ENCODE measurements around the gene SBSN.

SBSN gene

DNA sequence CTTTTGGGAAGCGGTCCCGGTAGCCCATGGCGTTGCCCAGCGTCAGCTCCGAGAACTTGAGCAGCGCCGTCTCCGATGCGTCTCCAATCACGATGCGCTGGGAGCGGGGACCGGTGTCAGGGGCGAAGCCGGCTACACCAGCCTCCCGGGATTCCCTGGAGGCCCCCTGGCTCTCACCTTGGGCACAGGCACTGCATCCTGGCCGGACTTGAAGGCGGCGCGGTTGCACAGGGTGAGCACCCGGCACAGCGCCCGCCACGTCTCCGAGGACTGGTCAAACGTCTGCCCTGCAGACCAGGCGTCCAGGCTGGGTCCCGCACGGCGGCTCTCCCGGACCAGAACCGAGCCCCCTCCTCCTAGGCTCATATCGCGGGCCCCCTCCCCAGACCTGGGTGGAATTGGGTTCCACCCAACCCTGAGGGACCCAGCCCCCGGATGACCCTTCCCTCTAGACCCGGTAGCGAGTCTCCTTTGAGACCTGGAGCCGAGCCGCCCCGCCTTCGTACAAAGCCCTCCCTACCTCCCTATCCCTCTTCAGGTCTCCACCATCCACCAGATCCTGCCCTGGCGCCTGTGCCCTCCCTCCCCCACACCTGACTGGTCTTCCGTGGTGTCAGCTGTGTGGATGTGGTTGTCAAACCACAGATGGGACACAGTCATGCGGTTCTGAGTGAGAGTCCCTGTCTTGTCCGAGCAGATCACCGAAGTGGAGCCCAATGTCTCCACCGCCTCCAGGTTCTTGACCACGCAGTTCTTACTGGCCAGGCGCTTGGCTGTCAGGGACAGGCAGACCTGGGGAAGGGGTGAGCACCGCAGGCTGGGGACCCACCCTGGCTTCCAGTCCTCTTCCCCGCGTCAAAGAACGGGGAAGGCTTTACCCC is 30.5 kb upstream of the SBSN start:
- H3K27ac ChIP-seq, result no peak overlapping the region
- TF ChIP-seq, protein P1, sequence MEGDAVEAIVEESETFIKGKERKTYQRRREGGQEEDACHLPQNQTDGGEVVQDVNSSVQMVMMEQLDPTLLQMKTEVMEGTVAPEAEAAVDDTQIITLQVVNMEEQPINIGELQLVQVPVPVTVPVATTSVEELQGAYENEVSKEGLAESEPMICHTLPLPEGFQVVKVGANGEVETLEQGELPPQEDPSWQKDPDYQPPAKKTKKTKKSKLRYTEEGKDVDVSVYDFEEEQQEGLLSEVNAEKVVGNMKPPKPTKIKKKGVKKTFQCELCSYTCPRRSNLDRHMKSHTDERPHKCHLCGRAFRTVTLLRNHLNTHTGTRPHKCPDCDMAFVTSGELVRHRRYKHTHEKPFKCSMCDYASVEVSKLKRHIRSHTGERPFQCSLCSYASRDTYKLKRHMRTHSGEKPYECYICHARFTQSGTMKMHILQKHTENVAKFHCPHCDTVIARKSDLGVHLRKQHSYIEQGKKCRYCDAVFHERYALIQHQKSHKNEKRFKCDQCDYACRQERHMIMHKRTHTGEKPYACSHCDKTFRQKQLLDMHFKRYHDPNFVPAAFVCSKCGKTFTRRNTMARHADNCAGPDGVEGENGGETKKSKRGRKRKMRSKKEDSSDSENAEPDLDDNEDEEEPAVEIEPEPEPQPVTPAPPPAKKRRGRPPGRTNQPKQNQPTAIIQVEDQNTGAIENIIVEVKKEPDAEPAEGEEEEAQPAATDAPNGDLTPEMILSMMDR (conservative IDR thresholded peaks at IDR 0.05), result no peak

DNA sequence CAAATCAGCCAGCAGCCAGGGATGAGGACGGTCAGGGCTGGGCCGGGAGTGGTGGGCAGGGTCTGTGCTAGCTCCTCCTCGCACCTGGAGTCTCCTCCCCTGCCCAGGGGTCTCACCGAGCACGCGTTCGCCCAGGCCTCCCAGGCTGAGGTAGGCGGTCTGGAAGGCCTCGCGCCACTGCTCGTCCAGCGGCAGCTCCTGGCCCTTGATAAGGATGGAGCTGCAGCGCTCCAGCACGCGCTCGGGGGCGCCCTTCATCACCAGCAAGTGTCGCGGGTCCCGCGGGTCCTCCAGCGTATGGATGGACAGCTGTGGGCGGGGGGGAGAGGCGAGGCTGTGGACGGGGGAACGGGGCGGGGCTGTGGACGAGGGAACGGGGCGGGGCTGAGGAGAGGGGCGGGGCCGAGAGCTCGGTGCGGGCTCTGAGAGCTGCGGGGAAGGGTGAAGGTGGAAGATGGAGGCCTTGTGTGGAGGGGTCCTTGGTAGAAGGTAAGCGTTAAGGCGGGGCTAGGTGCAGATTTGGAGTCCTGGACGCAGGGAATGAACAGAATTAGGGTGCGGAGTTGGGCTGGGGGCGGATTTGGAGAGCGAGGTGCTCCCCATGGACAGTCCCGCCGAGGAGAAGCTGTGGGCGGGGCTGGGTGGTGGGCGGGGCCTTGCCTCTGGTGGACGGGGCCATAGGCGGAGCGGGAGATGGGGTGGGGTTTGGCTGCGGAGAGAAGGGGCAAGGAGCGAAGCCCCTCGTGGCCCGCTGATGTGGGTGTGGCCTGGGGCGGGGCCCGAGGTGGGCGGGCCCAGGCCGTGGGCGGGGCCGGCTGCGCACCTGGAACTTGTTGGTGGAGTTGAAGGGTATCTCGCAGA is 29.7 kb upstream of the SBSN start:
- H3K27ac ChIP-seq, result no peak overlapping the region
- TF ChIP-seq, protein P1 (conservative IDR thresholded peaks at IDR 0.05), result no peak

DNA sequence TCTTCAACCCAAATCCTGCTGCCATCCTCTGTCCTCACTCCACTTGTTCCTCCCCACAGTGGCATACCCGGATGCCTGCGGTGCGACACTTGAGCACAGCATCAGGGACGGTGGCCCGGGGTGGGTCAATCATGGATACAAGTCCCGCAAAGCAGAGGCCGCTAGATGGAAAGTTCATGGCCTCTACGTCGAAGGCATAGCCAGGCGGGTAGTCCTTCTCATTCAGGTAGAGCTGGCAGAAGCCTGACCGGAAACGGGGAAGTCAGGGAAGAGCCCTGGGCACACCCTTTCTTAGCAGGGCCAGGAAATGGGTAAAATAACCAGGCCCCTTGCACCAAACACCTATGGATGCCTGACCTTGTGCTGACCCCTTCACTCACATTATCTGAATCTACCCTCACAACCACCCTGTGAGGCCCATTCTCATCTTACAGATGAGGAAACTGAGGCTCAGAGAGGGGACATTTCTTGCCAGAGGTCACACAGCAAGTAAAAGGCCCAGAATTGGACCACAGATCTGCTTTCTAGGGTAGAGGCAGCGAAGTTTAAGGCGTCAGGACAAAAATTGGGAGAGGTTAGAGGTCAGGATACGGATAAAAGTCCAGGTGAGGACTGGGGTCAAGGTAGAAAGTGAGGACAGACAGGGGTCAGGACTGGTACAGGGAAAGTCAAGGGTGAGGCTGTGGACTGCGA is 28.9 kb upstream of the SBSN start:
- H3K27ac ChIP-seq, result no peak overlapping the region
- TF ChIP-seq, protein P1 (conservative IDR thresholded peaks at IDR 0.05), result no peak

DNA sequence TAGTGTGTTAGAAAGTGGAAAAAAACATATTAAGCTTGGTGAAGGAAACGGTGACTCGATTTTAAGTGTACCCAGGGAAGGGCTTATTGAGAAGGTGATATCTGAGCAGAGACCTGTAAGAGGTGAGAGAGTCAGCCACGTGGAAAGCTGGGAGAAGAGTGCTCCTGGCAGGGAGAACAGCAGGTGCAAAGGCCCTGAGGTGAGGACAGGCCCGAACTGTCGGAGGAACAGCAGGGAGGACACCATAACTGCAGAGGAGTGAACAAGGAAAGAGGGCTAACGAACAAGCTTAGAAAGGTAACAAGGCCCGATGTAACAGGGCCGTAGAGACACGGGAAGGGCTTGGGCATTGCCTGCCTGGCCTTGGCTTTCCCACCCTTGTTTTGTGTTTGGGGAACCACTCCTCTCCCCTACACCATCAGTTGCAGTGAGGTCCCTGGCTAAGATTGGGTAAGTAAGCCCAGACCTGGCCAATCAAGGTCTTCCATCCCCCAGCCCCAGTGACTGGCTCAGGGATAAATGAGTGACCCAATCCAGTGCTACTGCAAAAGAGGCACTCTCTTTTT is 28.0 kb upstream of the SBSN start:
- TF ChIP-seq, protein P1 (conservative IDR thresholded peaks at IDR 0.05), result no peak
- H3K27ac ChIP-seq, result no peak overlapping the region

DNA sequence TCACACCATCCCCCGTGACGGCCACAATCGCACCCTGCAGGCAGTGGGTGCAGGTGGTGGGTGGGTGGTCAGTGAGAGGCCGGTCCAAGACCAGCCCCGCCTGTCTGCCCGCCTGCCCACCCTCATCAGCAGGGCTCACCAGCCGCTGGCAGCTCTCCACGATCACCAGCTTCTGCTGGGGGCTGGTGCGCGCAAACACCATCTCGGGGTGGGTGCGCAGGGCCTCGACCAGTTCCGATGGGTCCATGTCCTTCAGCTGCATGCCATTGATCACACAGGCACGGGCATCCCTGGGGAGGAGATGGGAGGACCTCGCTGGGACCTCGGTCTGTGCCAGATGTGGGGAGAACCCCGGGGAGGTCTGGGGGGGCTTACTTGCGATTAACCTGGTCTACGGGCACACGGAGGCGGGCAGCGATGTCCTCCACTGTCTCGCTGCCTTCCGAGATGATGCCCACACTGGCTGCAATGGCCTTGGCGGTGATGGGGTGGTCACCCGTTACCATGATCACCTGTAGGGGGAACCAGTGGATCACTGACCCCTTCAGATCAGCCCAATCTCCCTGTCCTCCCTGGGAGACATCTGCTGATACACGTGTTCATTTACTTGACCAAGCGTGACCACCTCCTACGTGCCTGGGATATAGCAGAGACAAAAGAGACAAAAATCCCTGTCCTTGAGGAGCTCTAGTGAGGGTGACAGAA is 27.3 kb upstream of the SBSN start:
- no peak overlapping the region for H3K27ac ChIP-seq
- TF ChIP-seq, protein P1 (conservative IDR thresholded peaks at IDR 0.05), result peak; percentile 47

DNA sequence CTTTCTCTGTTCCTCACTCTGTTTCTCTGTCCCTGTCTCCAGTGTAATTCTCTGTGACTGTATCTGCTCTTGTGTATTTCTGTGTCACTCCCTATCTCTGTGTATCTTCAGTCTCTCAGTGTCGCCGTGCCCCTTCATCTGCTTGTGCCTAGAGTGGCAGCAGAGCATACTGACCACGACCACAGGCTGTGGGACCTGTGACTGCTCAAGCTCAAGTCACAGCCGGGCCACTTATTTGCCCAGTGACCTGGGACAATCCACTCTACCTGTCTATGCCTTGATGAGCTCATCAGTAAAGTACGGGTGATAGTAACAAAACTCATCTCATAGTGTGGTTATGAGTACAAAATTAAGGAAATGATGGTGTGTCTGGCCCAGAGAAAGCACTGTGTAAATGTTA is 26.0 kb upstream of the SBSN start:
- no peak overlapping the region for H3K27ac ChIP-seq
- TF ChIP-seq, protein P1 (conservative IDR thresholded peaks at IDR 0.05), result no peak

All from VCaP (cell line).